SU-DHL-6 (cell line): ENCODE measurements around the gene FAM9A.

Experiments
- H2AFZ ChIP-seq: fragments of 200-600 bp; sonication (generic); 2 replicates; pipeline ENCODE4 v1.6.1; 2014; ENCODE audit warnings: low read depth, mild to moderate bottlenecking, moderate library complexity, mixed read lengths, antibody characterized with exemption, low read length; ENCODE audit not compliant: severe bottlenecking
- H3F3A ChIP-seq: fragments of 200-600 bp; shearing (Covaris generic); 2 replicates; pipeline ENCODE4 v1.6.0; 2016; ENCODE audit warnings: antibody characterized with exemption, mild to moderate bottlenecking; ENCODE audit not compliant: insufficient read depth
- H3K27ac ChIP-seq: fragments of 200-600 bp; sonication (generic); 2 replicates; pipeline ENCODE4 v1.5.1; 2016; ENCODE audit warnings: low read depth, mild to moderate bottlenecking, low read length, moderate library complexity, mixed read lengths
- H3K27me3 ChIP-seq: fragments of 200-600 bp; sonication (generic), shearing (Covaris generic); 2 replicates; pipeline ENCODE4 v1.6.0; 2014; ENCODE audit warnings: mild to moderate bottlenecking, low read length
- H3K36me3 ChIP-seq: fragments of 200-600 bp; sonication (generic); 2 replicates; pipeline ENCODE4 v1.6.1; 2014; ENCODE audit warnings: mild to moderate bottlenecking, low read length, mixed read lengths
- H3K4me2 ChIP-seq: fragments of 300-600, 200-600 bp; shearing (Covaris generic), sonication (generic); 2 replicates; pipeline ENCODE4 v1.6.0; 2014; ENCODE audit warnings: low read length, low read depth, mild to moderate bottlenecking; ENCODE audit not compliant: poor library complexity, severe bottlenecking
- H3K4me3 ChIP-seq: fragments of 200-600 bp; sonication (generic); 2 replicates; pipeline ENCODE4 v1.5.1; 2014; ENCODE audit warnings: antibody characterized with exemption, low read length, mild to moderate bottlenecking, mixed read lengths; ENCODE audit not compliant: insufficient read depth, poor library complexity, severe bottlenecking
- H3K79me2 ChIP-seq: fragments of 200-600 bp; sonication (generic); 2 replicates; pipeline ENCODE4 v1.6.1; 2014; ENCODE audit warnings: mild to moderate bottlenecking, low read length, moderate library complexity; ENCODE audit not compliant: insufficient read depth
- H3K9ac ChIP-seq: fragments of 200-600 bp; sonication (generic); 2 replicates; pipeline ENCODE4 v1.7.0; 2014; ENCODE audit warnings: mild to moderate bottlenecking, low read length
- H3K9me2 ChIP-seq: fragments of 200-600 bp; sonication (generic); replicated peaks from 2 replicates; pipeline ENCODE4 v1.6.1; 2014; ENCODE audit warnings: low read length; ENCODE audit not compliant: insufficient read depth
- H3K9me3 ChIP-seq: fragments of 200-600 bp; sonication (generic); 2 replicates; pipeline ENCODE4 v1.6.1; 2014; ENCODE audit warnings: low read length, mixed read lengths; ENCODE audit not compliant: insufficient read depth
- H4K20me1 ChIP-seq: fragments of 200-600 bp; sonication (generic); 2 replicates; pipeline ENCODE4 v1.6.1; 2014; ENCODE audit warnings: low read depth, mild to moderate bottlenecking, antibody characterized with exemption, low read length, moderate library complexity, mixed read lengths
- EZH2phosphoT487 ChIP-seq: fragments of 200-600 bp; sonication (generic), shearing (Covaris generic); conservative IDR thresholded peaks from 2 replicates; pipeline ENCODE4 v1.6.1; 2018; ENCODE audit warnings: mild to moderate bottlenecking, antibody characterized with exemption, low read length, moderate library complexity, mixed read lengths
- TF ChIP-seq, protein P1 (sequence below): fragments of 200-600 bp; sonication (generic); IDR thresholded peaks from one replicate; pipeline ENCODE4 v1.5.1; 2017; ENCODE audit warnings: antibody characterized with exemption, mild to moderate bottlenecking, low read length, moderate library complexity; ENCODE audit not compliant: insufficient read depth, poor library complexity, severe bottlenecking

Gene FAM9A

DNA sequence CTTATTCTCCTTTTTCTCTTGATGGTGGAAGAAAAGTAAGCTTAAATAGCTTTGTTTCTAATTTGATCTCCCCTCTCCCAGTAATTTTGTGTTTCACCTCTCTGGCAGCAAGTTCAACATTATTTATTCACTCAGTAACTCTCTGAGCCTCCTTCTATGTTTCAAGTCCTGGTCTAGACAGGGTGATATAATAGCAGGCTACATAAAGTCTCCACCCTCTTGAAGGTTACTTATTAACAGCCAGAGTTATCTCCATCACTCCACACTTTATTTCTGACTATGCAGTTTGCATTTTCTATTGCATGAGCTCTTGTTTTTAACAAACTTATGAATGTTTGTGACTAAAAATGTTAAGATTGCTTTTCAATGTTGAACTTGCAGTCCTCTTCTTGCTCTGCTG is 51.5 kb downstream of the FAM9A start:
- H3K9me3 ChIP-seq = no peaks in the 10 kb centered on the region
- H3K79me2 ChIP-seq = no peaks in the 10 kb centered on the region
- no peaks in the 10 kb centered on the region for H3K9me2 ChIP-seq
- no peak overlapping the region for H2AFZ ChIP-seq
- no peak overlapping the region for H3K27ac ChIP-seq
- no peaks in the 10 kb centered on the region for H3K27me3 ChIP-seq
- H3K36me3 ChIP-seq = no peaks in the 10 kb centered on the region
- no peaks in the 10 kb centered on the region for H3F3A ChIP-seq
- no peaks in the 10 kb centered on the region for H4K20me1 ChIP-seq
- TF ChIP-seq, protein P1, sequence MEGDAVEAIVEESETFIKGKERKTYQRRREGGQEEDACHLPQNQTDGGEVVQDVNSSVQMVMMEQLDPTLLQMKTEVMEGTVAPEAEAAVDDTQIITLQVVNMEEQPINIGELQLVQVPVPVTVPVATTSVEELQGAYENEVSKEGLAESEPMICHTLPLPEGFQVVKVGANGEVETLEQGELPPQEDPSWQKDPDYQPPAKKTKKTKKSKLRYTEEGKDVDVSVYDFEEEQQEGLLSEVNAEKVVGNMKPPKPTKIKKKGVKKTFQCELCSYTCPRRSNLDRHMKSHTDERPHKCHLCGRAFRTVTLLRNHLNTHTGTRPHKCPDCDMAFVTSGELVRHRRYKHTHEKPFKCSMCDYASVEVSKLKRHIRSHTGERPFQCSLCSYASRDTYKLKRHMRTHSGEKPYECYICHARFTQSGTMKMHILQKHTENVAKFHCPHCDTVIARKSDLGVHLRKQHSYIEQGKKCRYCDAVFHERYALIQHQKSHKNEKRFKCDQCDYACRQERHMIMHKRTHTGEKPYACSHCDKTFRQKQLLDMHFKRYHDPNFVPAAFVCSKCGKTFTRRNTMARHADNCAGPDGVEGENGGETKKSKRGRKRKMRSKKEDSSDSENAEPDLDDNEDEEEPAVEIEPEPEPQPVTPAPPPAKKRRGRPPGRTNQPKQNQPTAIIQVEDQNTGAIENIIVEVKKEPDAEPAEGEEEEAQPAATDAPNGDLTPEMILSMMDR = no peak
- no peak for TF ChIP-seq EZH2phosphoT487
- H3K9ac ChIP-seq = no peak overlapping the region
- no peak overlapping the region for H3K4me3 ChIP-seq
- no peak overlapping the region for H3K4me2 ChIP-seq

- no peaks in the 10 kb centered on the region for H3K79me2 ChIP-seq
- no peaks in the 10 kb centered on the region for H4K20me1 ChIP-seq
- no peaks in the 10 kb centered on the region for H3K9me3 ChIP-seq
- no peak overlapping the region for H3K4me2 ChIP-seq
- no peak overlapping the region for H2AFZ ChIP-seq
- H3K4me3 ChIP-seq = no peak overlapping the region
- H3K27ac ChIP-seq = no peak overlapping the region
- no peak for TF ChIP-seq EZH2phosphoT487
- TF ChIP-seq, protein P1 = no peak
- no peaks in the 10 kb centered on the region for H3K36me3 ChIP-seq
- H3K9me2 ChIP-seq = no peaks in the 10 kb centered on the region
- H3K9ac ChIP-seq = no peak overlapping the region
- no peaks in the 10 kb centered on the region for H3K27me3 ChIP-seq
- no peaks in the 10 kb centered on the region for H3F3A ChIP-seq
Observed at GRCh38 chrX:8748855-8749254, 52.3 kb downstream of the FAM9A start.

- H3F3A ChIP-seq = no peaks in the 10 kb centered on the region
- H3K4me2 ChIP-seq = no peak overlapping the region
- no peaks in the 10 kb centered on the region for H3K9me3 ChIP-seq
- no peak overlapping the region for H3K9ac ChIP-seq
- H3K27me3 ChIP-seq = no peaks in the 10 kb centered on the region
- H3K36me3 ChIP-seq = no peaks in the 10 kb centered on the region
- H2AFZ ChIP-seq = no peak overlapping the region
- H4K20me1 ChIP-seq = no peaks in the 10 kb centered on the region
- H3K9me2 ChIP-seq = no peaks in the 10 kb centered on the region
- H3K27ac ChIP-seq = no peak overlapping the region
- no peak for TF ChIP-seq EZH2phosphoT487
- TF ChIP-seq, protein P1 = peak; percentile 66
- H3K4me3 ChIP-seq = no peak overlapping the region
- H3K79me2 ChIP-seq = no peaks in the 10 kb centered on the region
Observed at GRCh38 chrX:8743126-8743732, 58.0 kb downstream of the FAM9A start.
